GM12878 (cell line): ENCODE measurements around the gene CIDEA.

ENCODE experiments used
- CEBPB ChIP-seq, 2 experiments: fragments of 150-350 bp in 1 of 2; IDR thresholded peaks; 2 replicates each; pipeline ENCODE4 v1.6.1; 2012 to 2014; ENCODE audit warnings: low read depth in 2 of 2, low read length in 2 of 2, borderline replicate concordance in 1 of 2, inconsistent platforms in 1 of 2
- FOS ChIP-seq: IDR thresholded peaks from 3 replicates; pipeline ENCODE4 v1.6.1; 2011; ENCODE audit warnings: borderline replicate concordance; ENCODE audit not compliant: insufficient read length; ENCODE audit errors: extremely low read depth
- JUNB ChIP-seq: IDR thresholded peaks from 2 replicates; pipeline ENCODE4 v1.6.1; 2016; ENCODE audit warnings: antibody characterized with exemption, mild to moderate bottlenecking
- JUND ChIP-seq: IDR thresholded peaks from 2 replicates; pipeline ENCODE4 v1.6.1; 2012; ENCODE audit warnings: low read depth, mild to moderate bottlenecking, low read length, improper control_type of control experiment, moderate library complexity
- NFIC ChIP-seq: IDR thresholded peaks from 2 replicates; pipeline ENCODE4 v1.6.1; 2012; ENCODE audit warnings: low read depth, mild to moderate bottlenecking, inconsistent platforms, low read length, moderate library complexity
- POLR2A ChIP-seq: IDR thresholded peaks from 2 replicates; pipeline ENCODE4 v1.6.1; 2011; ENCODE audit warnings: low read depth, mild to moderate bottlenecking, low read length
- RAD21 ChIP-seq: IDR thresholded peaks from 2 replicates; pipeline ENCODE4 v1.6.1; 2011; ENCODE audit warnings: mild to moderate bottlenecking, low read depth, low read length, moderate library complexity; ENCODE audit not compliant: insufficient read depth
- TAF1 ChIP-seq: IDR thresholded peaks from 2 replicates; pipeline ENCODE4 v1.6.1; 2011; ENCODE audit warnings: mild to moderate bottlenecking, low read depth, low read length, borderline replicate concordance
- TBL1XR1 ChIP-seq: IDR thresholded peaks from 2 replicates; pipeline ENCODE4 v1.6.1; 2012; ENCODE audit warnings: low read depth, low read length, improper control_type of control experiment
- YY1 ChIP-seq: IDR thresholded peaks from 2 replicates; pipeline ENCODE4 v1.6.1; 2011; ENCODE audit warnings: low read depth, mild to moderate bottlenecking, low read length
- TF ChIP-seq, protein P1 (sequence below), 3 experiments: IDR thresholded peaks in 2 of 3; conservative IDR thresholded peaks in 1 of 3; 2 replicates each; pipeline ENCODE4 v1.5.1; 2011; ENCODE audit warnings: low read depth in 3 of 3, low read length in 3 of 3, mild to moderate bottlenecking in 3 of 3, control low read depth in 2 of 3, moderate library complexity in 2 of 3, inconsistent platforms in 1 of 3, mixed read lengths in 1 of 3; ENCODE audit not compliant: control insufficient read depth in 2 of 3, insufficient read depth in 1 of 3; ENCODE audit errors: extremely low read depth in 1 of 3
- TF ChIP-seq, protein P2 (sequence below): IDR thresholded peaks from 2 replicates; pipeline ENCODE4 v1.6.1; 2012; ENCODE audit warnings: low read depth, low read length, improper control_type of control experiment
- TF ChIP-seq, protein P3 (sequence below): fragments of 150-350 bp; IDR thresholded peaks from 2 replicates; pipeline ENCODE4 v1.6.1; 2016; ENCODE audit warnings: low read depth, low read length
- TF ChIP-seq, protein P4 (sequence below): fragments of 450-650 bp; IDR thresholded peaks from 2 replicates; pipeline ENCODE4 v1.6.1; 2017; ENCODE audit warnings: mild to moderate bottlenecking

DNA sequence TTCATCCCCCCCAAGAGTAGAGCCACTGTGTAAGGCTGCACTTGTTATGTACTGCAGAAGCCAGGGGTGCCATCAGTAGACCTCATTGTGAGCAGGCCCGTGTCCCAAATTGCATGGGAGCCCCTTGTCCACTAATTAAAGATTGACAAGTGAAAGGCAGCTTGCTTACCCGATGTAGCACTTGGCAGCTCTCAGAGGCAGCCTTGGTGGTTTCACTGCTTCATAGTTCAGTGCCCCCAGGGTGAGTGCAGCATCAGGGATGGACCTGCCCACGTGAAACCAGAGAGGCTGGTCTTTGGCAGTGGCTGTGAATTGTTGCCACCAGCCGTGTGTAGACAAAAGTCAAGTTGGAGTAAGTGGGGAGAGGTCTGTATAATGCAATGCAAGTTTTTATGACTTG, 67.2 kb downstream of the CIDEA start:
- TF ChIP-seq FOS: no peak
- no peak for TF ChIP-seq JUND
- TF ChIP-seq NFIC: no peak
- TF ChIP-seq CEBPB (IDR thresholded peaks at IDR 0.05; ENCODE audit: borderline replicate concordance in 1 of 2, low read depth in 2 of 2, low read length in 2 of 2): no peak
- TF ChIP-seq, protein P1, sequence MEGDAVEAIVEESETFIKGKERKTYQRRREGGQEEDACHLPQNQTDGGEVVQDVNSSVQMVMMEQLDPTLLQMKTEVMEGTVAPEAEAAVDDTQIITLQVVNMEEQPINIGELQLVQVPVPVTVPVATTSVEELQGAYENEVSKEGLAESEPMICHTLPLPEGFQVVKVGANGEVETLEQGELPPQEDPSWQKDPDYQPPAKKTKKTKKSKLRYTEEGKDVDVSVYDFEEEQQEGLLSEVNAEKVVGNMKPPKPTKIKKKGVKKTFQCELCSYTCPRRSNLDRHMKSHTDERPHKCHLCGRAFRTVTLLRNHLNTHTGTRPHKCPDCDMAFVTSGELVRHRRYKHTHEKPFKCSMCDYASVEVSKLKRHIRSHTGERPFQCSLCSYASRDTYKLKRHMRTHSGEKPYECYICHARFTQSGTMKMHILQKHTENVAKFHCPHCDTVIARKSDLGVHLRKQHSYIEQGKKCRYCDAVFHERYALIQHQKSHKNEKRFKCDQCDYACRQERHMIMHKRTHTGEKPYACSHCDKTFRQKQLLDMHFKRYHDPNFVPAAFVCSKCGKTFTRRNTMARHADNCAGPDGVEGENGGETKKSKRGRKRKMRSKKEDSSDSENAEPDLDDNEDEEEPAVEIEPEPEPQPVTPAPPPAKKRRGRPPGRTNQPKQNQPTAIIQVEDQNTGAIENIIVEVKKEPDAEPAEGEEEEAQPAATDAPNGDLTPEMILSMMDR (IDR thresholded peaks at IDR 0.05 in 2 of 3, conservative IDR thresholded peaks at IDR 0.05 in 1 of 3; ENCODE audit: control insufficient read depth in 2 of 3, extremely low read depth in 1 of 3, insufficient read depth in 1 of 3, low read depth in 3 of 3, low read length in 3 of 3): no peak
- TF ChIP-seq TAF1: no peak
- no peak for TF ChIP-seq JUNB
- TF ChIP-seq RAD21: no peak
- TF ChIP-seq, protein P2, sequence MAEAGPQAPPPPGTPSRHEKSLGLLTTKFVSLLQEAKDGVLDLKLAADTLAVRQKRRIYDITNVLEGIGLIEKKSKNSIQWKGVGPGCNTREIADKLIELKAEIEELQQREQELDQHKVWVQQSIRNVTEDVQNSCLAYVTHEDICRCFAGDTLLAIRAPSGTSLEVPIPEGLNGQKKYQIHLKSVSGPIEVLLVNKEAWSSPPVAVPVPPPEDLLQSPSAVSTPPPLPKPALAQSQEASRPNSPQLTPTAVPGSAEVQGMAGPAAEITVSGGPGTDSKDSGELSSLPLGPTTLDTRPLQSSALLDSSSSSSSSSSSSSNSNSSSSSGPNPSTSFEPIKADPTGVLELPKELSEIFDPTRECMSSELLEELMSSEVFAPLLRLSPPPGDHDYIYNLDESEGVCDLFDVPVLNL: no peak
- TF ChIP-seq, protein P3, sequence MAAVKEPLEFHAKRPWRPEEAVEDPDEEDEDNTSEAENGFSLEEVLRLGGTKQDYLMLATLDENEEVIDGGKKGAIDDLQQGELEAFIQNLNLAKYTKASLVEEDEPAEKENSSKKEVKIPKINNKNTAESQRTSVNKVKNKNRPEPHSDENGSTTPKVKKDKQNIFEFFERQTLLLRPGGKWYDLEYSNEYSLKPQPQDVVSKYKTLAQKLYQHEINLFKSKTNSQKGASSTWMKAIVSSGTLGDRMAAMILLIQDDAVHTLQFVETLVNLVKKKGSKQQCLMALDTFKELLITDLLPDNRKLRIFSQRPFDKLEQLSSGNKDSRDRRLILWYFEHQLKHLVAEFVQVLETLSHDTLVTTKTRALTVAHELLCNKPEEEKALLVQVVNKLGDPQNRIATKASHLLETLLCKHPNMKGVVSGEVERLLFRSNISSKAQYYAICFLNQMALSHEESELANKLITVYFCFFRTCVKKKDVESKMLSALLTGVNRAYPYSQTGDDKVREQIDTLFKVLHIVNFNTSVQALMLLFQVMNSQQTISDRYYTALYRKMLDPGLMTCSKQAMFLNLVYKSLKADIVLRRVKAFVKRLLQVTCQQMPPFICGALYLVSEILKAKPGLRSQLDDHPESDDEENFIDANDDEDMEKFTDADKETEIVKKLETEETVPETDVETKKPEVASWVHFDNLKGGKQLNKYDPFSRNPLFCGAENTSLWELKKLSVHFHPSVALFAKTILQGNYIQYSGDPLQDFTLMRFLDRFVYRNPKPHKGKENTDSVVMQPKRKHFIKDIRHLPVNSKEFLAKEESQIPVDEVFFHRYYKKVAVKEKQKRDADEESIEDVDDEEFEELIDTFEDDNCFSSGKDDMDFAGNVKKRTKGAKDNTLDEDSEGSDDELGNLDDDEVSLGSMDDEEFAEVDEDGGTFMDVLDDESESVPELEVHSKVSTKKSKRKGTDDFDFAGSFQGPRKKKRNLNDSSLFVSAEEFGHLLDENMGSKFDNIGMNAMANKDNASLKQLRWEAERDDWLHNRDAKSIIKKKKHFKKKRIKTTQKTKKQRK: no peak
- TF ChIP-seq TBL1XR1: no peak
- TF ChIP-seq, protein P4, sequence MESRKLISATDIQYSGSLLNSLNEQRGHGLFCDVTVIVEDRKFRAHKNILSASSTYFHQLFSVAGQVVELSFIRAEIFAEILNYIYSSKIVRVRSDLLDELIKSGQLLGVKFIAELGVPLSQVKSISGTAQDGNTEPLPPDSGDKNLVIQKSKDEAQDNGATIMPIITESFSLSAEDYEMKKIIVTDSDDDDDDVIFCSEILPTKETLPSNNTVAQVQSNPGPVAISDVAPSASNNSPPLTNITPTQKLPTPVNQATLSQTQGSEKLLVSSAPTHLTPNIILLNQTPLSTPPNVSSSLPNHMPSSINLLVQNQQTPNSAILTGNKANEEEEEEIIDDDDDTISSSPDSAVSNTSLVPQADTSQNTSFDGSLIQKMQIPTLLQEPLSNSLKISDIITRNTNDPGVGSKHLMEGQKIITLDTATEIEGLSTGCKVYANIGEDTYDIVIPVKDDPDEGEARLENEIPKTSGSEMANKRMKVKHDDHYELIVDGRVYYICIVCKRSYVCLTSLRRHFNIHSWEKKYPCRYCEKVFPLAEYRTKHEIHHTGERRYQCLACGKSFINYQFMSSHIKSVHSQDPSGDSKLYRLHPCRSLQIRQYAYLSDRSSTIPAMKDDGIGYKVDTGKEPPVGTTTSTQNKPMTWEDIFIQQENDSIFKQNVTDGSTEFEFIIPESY: no peak
- TF ChIP-seq YY1: no peak
- TF ChIP-seq POLR2A: no peak
